KMS-11 (cell line): Measurements from ENCODE around the gene AKNAD1.

Experiments used
- H2AFZ ChIP-seq: fragments of 200-600 bp; sonication (generic); 2 replicates; pipeline ENCODE4 v1.6.1; 2016; ENCODE audit warnings: antibody characterized with exemption, mixed run types, low read depth
- H3K27ac ChIP-seq: fragments of 200-600 bp; sonication (generic); 2 replicates; pipeline ENCODE4 v1.6.1; 2016; ENCODE audit warnings: mild to moderate bottlenecking, mixed run types
- H3K27me3 ChIP-seq: fragments of 200-600 bp; sonication (generic); 2 replicates; pipeline ENCODE4 v1.6.1; 2017; ENCODE audit warnings: mild to moderate bottlenecking, low read depth, mixed run types, moderate library complexity; ENCODE audit not compliant: insufficient read depth
- H3K36me3 ChIP-seq: fragments of 200-600 bp; sonication (generic); 2 replicates; pipeline ENCODE4 v1.6.1; 2017; ENCODE audit warnings: mild to moderate bottlenecking, mixed run types; ENCODE audit not compliant: insufficient read depth
- H3K4me1 ChIP-seq: fragments of 200-600 bp; sonication (generic); 2 replicates; pipeline ENCODE4 v1.6.1; 2016; ENCODE audit warnings: mild to moderate bottlenecking, low read depth, mixed run types; ENCODE audit not compliant: poor library complexity, severe bottlenecking
- H3K4me2 ChIP-seq: fragments of 200-600 bp; sonication (generic); 2 replicates; pipeline ENCODE4 v1.7.0; 2016; ENCODE audit warnings: mild to moderate bottlenecking, mixed run types
- H3K4me3 ChIP-seq: fragments of 200-600 bp; sonication (generic); IDR thresholded peaks from 2 replicates; pipeline ENCODE4 v1.6.1; 2017; ENCODE audit warnings: low read depth, low read length, mixed read lengths; ENCODE audit not compliant: insufficient read depth
- H3K79me2 ChIP-seq: fragments of 200-600 bp; sonication (generic); 2 replicates; pipeline ENCODE4 v1.6.1; 2016; ENCODE audit warnings: low read depth, mixed run types; ENCODE audit not compliant: insufficient read depth
- H3K9ac ChIP-seq: fragments of 200-600 bp; sonication (generic); 2 replicates; pipeline ENCODE4 v1.6.1; 2016; ENCODE audit warnings: mild to moderate bottlenecking, mixed run types
- H4K20me1 ChIP-seq: fragments of 200-600 bp; sonication (generic); 2 replicates; pipeline ENCODE4 v1.6.1; 2016; ENCODE audit warnings: mild to moderate bottlenecking, mixed run types; ENCODE audit not compliant: insufficient read depth
- TF ChIP-seq, protein P1 (sequence below): fragments of 200-600 bp; sonication (generic); conservative IDR thresholded peaks from 2 replicates; pipeline ENCODE4 v1.6.1; 2017; ENCODE audit warnings: low read depth, mild to moderate bottlenecking, antibody characterized with exemption, low read length, moderate library complexity, mixed read lengths

AKNAD1 gene

DNA sequence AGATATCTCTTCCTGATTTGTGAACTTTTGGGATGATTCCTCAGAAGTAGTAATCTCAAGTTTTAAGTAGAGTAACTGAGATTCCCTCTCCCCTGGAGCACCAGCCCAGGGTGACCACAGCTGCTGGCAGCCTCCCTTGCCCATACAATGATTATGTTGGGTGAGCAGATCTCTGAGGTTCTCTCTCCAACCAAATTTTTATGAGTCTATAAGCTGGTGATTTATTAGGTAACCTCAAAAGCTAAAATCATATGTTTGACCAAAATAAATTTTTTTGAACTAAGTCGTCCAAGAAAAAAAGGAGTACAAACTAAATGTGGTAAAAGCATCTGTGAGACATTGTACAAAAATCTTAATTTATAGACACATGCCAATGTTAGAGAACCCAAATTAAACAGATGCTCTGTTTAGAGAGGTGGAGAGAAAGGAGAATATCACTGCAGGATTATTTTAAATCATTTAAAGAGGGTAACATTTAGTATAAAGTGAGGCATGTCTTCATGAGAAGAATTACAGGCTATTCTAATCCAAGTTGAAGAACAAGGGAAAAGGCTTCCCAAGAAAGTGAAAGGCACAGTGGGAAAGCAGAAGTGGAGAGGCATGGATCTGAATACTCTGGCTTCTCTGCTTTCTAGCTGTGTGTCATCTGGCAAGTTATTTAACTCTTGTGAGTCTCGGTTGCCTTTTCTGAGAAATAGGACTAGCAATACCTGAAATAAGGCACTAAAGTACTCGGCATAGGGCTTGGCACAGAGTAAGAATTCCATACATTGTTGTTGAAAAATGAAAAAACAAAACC is 2.5 kb downstream of the AKNAD1 start:
- TF ChIP-seq, protein P1, sequence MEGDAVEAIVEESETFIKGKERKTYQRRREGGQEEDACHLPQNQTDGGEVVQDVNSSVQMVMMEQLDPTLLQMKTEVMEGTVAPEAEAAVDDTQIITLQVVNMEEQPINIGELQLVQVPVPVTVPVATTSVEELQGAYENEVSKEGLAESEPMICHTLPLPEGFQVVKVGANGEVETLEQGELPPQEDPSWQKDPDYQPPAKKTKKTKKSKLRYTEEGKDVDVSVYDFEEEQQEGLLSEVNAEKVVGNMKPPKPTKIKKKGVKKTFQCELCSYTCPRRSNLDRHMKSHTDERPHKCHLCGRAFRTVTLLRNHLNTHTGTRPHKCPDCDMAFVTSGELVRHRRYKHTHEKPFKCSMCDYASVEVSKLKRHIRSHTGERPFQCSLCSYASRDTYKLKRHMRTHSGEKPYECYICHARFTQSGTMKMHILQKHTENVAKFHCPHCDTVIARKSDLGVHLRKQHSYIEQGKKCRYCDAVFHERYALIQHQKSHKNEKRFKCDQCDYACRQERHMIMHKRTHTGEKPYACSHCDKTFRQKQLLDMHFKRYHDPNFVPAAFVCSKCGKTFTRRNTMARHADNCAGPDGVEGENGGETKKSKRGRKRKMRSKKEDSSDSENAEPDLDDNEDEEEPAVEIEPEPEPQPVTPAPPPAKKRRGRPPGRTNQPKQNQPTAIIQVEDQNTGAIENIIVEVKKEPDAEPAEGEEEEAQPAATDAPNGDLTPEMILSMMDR = no peak
- H3K4me1 ChIP-seq = no peaks in the 10 kb centered on the region
- H3K9ac ChIP-seq = no peak overlapping the region
- no peak overlapping the region for H2AFZ ChIP-seq
- no peak overlapping the region for H3K4me3 ChIP-seq
- H3K4me2 ChIP-seq = no peak overlapping the region
- H3K27me3 ChIP-seq = no peaks in the 10 kb centered on the region
- H3K79me2 ChIP-seq = no peaks in the 10 kb centered on the region
- no peak overlapping the region for H3K27ac ChIP-seq
- no peaks in the 10 kb centered on the region for H3K36me3 ChIP-seq
- no peaks in the 10 kb centered on the region for H4K20me1 ChIP-seq

DNA sequence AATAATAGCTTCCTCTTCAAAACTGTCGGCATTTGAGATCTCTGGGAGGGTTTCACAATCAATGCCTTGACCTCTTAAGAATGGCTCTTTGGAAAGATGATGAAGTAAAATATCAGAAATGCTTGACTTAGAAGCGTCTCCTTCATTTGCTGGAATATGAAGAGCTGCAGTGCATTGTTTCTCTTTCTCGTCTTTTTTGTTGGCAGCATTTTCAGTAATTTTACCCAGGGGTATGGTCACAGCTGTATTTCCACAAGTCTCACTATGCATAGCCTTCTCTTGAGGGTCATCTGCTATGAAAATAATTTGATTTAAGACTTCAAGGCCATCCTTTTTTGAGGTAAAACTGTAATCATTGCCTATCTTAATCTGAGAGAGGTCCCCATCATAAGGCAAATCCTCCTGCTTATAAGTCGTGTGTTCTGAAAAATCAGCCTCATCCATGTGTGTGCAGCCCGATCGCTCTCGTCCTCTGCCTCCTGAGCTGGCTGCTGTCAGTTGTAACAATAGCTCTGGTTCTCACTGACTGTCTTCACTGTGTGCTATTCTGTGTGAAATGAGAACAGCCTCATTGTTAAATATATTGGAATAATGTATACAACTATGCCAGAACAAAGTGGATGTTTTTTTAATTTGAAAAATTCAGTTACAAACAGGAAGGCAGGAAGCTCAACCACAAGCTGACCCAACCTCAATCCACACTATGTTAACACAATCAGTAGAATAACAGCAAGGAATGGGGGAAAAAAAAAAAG is 4.5 kb downstream of the AKNAD1 start:
- Histone ChIP-seq H3K79me2 (no peaks in the 10 kb centered on the region), H3K27ac (no peak overlapping the region), H2AFZ (no peak overlapping the region), H3K9ac (no peak overlapping the region), H3K4me2 (no peak overlapping the region), H4K20me1 (no peaks in the 10 kb centered on the region), H3K4me3 (no peak overlapping the region), H3K4me1 (no peaks in the 10 kb centered on the region), H3K36me3 (no peaks in the 10 kb centered on the region), H3K27me3 (no peaks in the 10 kb centered on the region)
- TF ChIP-seq, protein P1 = no peak

DNA sequence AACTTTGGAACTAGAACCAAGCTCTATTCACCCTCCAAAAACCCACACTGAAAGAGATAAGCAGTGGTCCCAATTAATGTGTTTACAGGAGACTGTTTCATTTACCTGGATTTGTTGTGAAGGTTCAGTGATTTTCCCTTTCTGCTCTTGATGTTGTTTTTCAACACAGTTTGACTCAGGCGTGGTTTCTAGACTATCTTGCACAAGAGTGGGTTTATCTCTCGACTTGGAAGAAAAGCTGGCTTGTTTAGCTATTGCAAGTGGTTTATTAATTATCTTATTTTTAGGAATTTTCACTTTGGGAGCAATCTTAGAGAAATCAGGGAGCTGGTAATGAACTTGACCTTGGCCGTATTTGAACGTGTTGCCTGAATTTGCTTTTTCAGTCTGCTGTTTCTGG is 5.3 kb downstream of the AKNAD1 start:
- Histone ChIP-seq H3K27me3 (no peaks in the 10 kb centered on the region), H3K36me3 (no peaks in the 10 kb centered on the region), H4K20me1 (no peaks in the 10 kb centered on the region), H3K9ac (no peak overlapping the region), H3K27ac (no peak overlapping the region), H3K4me1 (no peaks in the 10 kb centered on the region), H3K4me3 (no peak overlapping the region), H3K79me2 (no peaks in the 10 kb centered on the region), H3K4me2 (no peak overlapping the region), H2AFZ (no peak overlapping the region)
- TF ChIP-seq, protein P1 = no peak

DNA sequence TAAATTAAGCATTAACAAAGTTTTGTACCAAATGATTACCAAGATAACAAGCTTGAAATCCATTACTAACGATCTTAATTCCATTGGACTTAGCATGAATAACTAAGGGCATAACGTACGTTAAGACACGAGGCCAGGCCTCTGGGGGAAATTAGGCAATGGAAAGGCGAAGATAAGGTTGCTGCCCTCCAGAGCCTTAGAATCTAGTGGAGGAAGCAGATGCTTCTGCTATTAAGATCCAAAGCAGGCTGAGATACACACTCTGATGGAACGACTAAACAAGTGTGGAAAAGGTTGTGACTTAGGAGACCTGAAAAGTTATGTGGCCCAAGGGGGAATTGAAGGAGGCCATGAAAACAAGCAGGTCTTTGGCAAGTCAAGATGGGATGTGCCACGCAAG is 6.0 kb downstream of the AKNAD1 start:
- H3K36me3 ChIP-seq = no peaks in the 10 kb centered on the region
- no peak overlapping the region for H3K4me2 ChIP-seq
- no peak overlapping the region for H3K9ac ChIP-seq
- TF ChIP-seq, protein P1 = no peak
- no peaks in the 10 kb centered on the region for H4K20me1 ChIP-seq
- H3K27me3 ChIP-seq = no peaks in the 10 kb centered on the region
- H3K79me2 ChIP-seq = no peaks in the 10 kb centered on the region
- H3K4me3 ChIP-seq = no peak overlapping the region
- H3K4me1 ChIP-seq = no peaks in the 10 kb centered on the region
- no peak overlapping the region for H3K27ac ChIP-seq
- no peak overlapping the region for H2AFZ ChIP-seq
